H9 (cell line): ENCODE measurements around the gene HMX1. TPM values are rescaled to one million over a fixed set of nuclear protein-coding genes. Genes with fewer than 3 reads are reported as not detected.

Experiments used
- DNase-seq: peaks from one replicate; pipeline ENCODE4 v3.0.0-alpha.2; 2017
- H2AFZ ChIP-seq: one replicate; pipeline ENCODE4 v1.6.1; 2013; ENCODE audit warnings: mild to moderate bottlenecking, low read length, control low read depth, moderate library complexity
- H2AK5ac ChIP-seq: 2 replicates; pipeline ENCODE4 v1.6.1; 2013; ENCODE audit warnings: low read length, control low read depth, mixed read lengths; ENCODE audit not compliant: insufficient read length
- H2BK120ac ChIP-seq: one replicate; pipeline ENCODE4 v1.6.1; 2013; ENCODE audit warnings: low read depth, mild to moderate bottlenecking, low read length, control low read depth, inconsistent platforms; ENCODE audit not compliant: poor library complexity, severe bottlenecking
- H2BK12ac ChIP-seq: 2 replicates; pipeline ENCODE4 v1.6.1; 2013; ENCODE audit warnings: low read length, control low read depth, mixed read lengths, low read depth; ENCODE audit not compliant: insufficient read length
- H2BK15ac ChIP-seq: 2 replicates; pipeline ENCODE4 v1.6.1; 2013; ENCODE audit warnings: low read depth, low read length, control low read depth
- H2BK20ac ChIP-seq: one replicate; pipeline ENCODE4 v1.6.1; 2013; ENCODE audit warnings: low read depth, mild to moderate bottlenecking, low read length, control low read depth, inconsistent platforms; ENCODE audit not compliant: poor library complexity, severe bottlenecking
- H2BK5ac ChIP-seq: 2 replicates; pipeline ENCODE4 v1.6.1; 2013; ENCODE audit warnings: low read length, control low read depth, mixed read lengths; ENCODE audit not compliant: insufficient read length
- H3K14ac ChIP-seq: 2 replicates; pipeline ENCODE4 v1.6.1; 2013; ENCODE audit warnings: low read length, control low read depth; ENCODE audit not compliant: insufficient read depth
- H3K18ac ChIP-seq: 2 replicates; pipeline ENCODE4 v1.6.1; 2013; ENCODE audit warnings: low read depth, mild to moderate bottlenecking, mixed read lengths, low read length, control low read depth; ENCODE audit not compliant: insufficient read length
- H3K23ac ChIP-seq: 2 replicates; pipeline ENCODE4 v1.6.1; 2013; ENCODE audit warnings: low read length, control low read depth, mixed read lengths, low read depth; ENCODE audit not compliant: insufficient read length
- H3K23me2 ChIP-seq: 2 replicates; pipeline ENCODE4 v1.6.1; 2013; ENCODE audit warnings: low read depth, mild to moderate bottlenecking, mixed read lengths, low read length, control low read depth; ENCODE audit not compliant: insufficient read length, poor library complexity, severe bottlenecking
- H3K27ac ChIP-seq: 2 replicates; pipeline ENCODE4 v1.5.1; 2013; ENCODE audit warnings: low read length, control low read depth, mixed read lengths, low read depth; ENCODE audit not compliant: insufficient read length
- H3K27me3 ChIP-seq: 2 replicates; pipeline ENCODE4 v1.6.1; 2013; ENCODE audit warnings: low read length, control low read depth, inconsistent platforms; ENCODE audit not compliant: insufficient read depth
- H3K4ac ChIP-seq: 2 replicates; pipeline ENCODE4 v1.6.1; 2013; ENCODE audit warnings: low read depth, mild to moderate bottlenecking, control low read depth, inconsistent platforms, low read length, moderate library complexity
- H3K4me1 ChIP-seq: 2 replicates; pipeline ENCODE4 v1.6.1; 2013; ENCODE audit warnings: low read length, control low read depth, inconsistent platforms; ENCODE audit not compliant: insufficient read depth
- H3K4me2 ChIP-seq: 2 replicates; pipeline ENCODE4 v1.6.1; 2013; ENCODE audit warnings: low read length, control low read depth, mixed read lengths; ENCODE audit not compliant: insufficient read length, insufficient read depth
- H3K56ac ChIP-seq: 2 replicates; pipeline ENCODE4 v1.6.1; 2013; ENCODE audit warnings: low read depth, mild to moderate bottlenecking, mixed read lengths, low read length, control low read depth; ENCODE audit not compliant: insufficient read length
- H3K79me1 ChIP-seq: 2 replicates; pipeline ENCODE4 v1.6.1; 2013; ENCODE audit warnings: low read depth, mild to moderate bottlenecking, moderate library complexity, low read length, control low read depth, inconsistent platforms; ENCODE audit not compliant: insufficient read depth, poor library complexity, severe bottlenecking
- H3K79me2 ChIP-seq: 2 replicates; pipeline ENCODE4 v1.6.1; 2013; ENCODE audit warnings: low read length, control low read depth, inconsistent platforms; ENCODE audit not compliant: insufficient read depth
- H3K9ac ChIP-seq: 2 replicates; pipeline ENCODE4 v1.6.1; 2013; ENCODE audit warnings: low read length, control low read depth, mixed read lengths; ENCODE audit not compliant: insufficient read length; ENCODE audit errors: extremely low read depth
- H3K9me3 ChIP-seq: one replicate; pipeline ENCODE4 v1.6.1; 2013; ENCODE audit warnings: low read depth, low read length, inconsistent platforms; ENCODE audit not compliant: control insufficient read depth
- H3T11ph ChIP-seq: one replicate; pipeline ENCODE4 v1.6.1; 2013; ENCODE audit warnings: mild to moderate bottlenecking, low read length, control low read depth, inconsistent platforms
- H4K20me1 ChIP-seq: one replicate; pipeline ENCODE4 v1.6.1; 2013; ENCODE audit not compliant: control insufficient read depth, insufficient read length, insufficient read depth
- H4K5ac ChIP-seq: 2 replicates; pipeline ENCODE4 v1.6.1; 2013; ENCODE audit warnings: low read depth, mild to moderate bottlenecking, mixed read lengths, low read length, control low read depth; ENCODE audit not compliant: insufficient read length
- H4K8ac ChIP-seq: replicated peaks from 2 replicates; pipeline ENCODE4 v1.6.1; 2013; ENCODE audit warnings: low read length, control low read depth, mixed read lengths, low read depth; ENCODE audit not compliant: insufficient read length
- H4K91ac ChIP-seq: 2 replicates; pipeline ENCODE4 v1.6.1; 2013; ENCODE audit warnings: low read depth, mild to moderate bottlenecking, moderate library complexity, mixed read lengths, low read length, control low read depth; ENCODE audit not compliant: insufficient read length
- H3K27ac Mint-ChIP-seq, 3 experiments: 2 replicates in 2 of 3; 3 replicates in 1 of 3; pipeline ENCODE4 v1.8.0; 2020 to 2021; ENCODE audit warnings: mixed read lengths in 3 of 3, mild to moderate bottlenecking in 1 of 3, moderate library complexity in 1 of 3
- H3K27me3 Mint-ChIP-seq: 2 replicates; pipeline ENCODE4 v1.8.0; 2021; ENCODE audit warnings: low read depth, mild to moderate bottlenecking, moderate library complexity, mixed read lengths
- H3K36me3 Mint-ChIP-seq, 3 experiments: 2 replicates in 2 of 3; 3 replicates in 1 of 3; pipeline ENCODE4 v1.8.0; 2020 to 2021; ENCODE audit warnings: low read depth in 3 of 3, mixed read lengths in 3 of 3; ENCODE audit not compliant: insufficient read depth in 1 of 3
- H3K4me1 Mint-ChIP-seq, 2 experiments: 2 replicates each; pipeline ENCODE4 v1.8.0; 2020; ENCODE audit warnings: mixed read lengths in 2 of 2
- H3K4me3 Mint-ChIP-seq, 2 experiments: 2 replicates in 1 of 2; 3 replicates in 1 of 2; pipeline ENCODE4 v1.8.0; 2020 to 2021; ENCODE audit warnings: mild to moderate bottlenecking in 2 of 2, mixed read lengths in 2 of 2, moderate library complexity in 1 of 2
- H3K9me3 Mint-ChIP-seq, 2 experiments: 2 replicates in 1 of 2; 3 replicates in 1 of 2; pipeline ENCODE4 v1.8.0; 2020; ENCODE audit warnings: mild to moderate bottlenecking in 2 of 2, mixed read lengths in 2 of 2, moderate library complexity in 1 of 2
- WGBS: extraction: QIAGEN DNeasy Blood & Tissue Kit; methylation state at CpG from one replicate; pipeline ENCODE4 v1.1.7; 2013; ENCODE audit warnings: missing lambda C conversion rate, low lambda C conversion rate, mixed read lengths; ENCODE audit not compliant: insufficient read length; ENCODE audit errors: extremely low coverage; 5-methylcytosine and 5-hydroxymethylcytosine counted together
- total RNA-seq: library from RNA; stranded (reverse); gene quantifications from 2 replicates; pipeline ENCODE4 v1.2.1, GENCODE V29; 2021
- TF ChIP-seq, protein P1 (sequence below): fragments of 200-600 bp; sonication (generic); conservative IDR thresholded peaks from 3 replicates; pipeline ENCODE4 v1.8.0; 2021; ENCODE audit warnings: antibody characterized with exemption, mild to moderate bottlenecking

Gene HMX1
- total RNA-seq, 1 experiment from 2014 or later, result 0.26 TPM

DNA sequence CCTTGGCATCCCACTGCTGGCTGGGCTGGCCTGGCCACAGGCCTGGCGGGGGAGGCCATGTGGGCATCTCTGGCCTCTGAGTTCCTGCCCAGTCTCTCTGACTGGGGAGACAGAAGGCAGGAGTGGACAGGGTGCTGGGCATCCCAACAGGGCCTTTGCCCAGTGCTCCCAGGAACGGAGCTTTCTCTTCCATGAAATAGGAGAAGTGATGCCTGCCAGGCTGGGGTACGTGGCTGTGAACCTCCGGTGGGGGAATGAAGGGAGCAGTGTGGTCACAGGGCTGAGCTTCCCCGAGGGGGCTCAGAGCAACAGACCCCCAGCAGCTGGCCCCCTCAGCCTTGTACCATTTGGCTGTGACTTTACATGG, 40.4 kb upstream of the HMX1 start:
- H3K27ac ChIP-seq, result no peak overlapping the region
- Mint-ChIP-seq H3K4me1 (no peaks in the 10 kb centered on the region), H3K36me3 (no peaks in the 10 kb centered on the region), H3K9me3 (no peaks in the 10 kb centered on the region), H3K27me3 (peaks cover 34% of the 10 kb centered on the region), H3K27ac (no peak overlapping the region), H3K4me3 (no peak overlapping the region)
- no peak overlapping the region for H3K4ac ChIP-seq
- no peak overlapping the region for H3K4me2 ChIP-seq
- no peak overlapping the region for H3T11ph ChIP-seq
- TF ChIP-seq, protein P1, sequence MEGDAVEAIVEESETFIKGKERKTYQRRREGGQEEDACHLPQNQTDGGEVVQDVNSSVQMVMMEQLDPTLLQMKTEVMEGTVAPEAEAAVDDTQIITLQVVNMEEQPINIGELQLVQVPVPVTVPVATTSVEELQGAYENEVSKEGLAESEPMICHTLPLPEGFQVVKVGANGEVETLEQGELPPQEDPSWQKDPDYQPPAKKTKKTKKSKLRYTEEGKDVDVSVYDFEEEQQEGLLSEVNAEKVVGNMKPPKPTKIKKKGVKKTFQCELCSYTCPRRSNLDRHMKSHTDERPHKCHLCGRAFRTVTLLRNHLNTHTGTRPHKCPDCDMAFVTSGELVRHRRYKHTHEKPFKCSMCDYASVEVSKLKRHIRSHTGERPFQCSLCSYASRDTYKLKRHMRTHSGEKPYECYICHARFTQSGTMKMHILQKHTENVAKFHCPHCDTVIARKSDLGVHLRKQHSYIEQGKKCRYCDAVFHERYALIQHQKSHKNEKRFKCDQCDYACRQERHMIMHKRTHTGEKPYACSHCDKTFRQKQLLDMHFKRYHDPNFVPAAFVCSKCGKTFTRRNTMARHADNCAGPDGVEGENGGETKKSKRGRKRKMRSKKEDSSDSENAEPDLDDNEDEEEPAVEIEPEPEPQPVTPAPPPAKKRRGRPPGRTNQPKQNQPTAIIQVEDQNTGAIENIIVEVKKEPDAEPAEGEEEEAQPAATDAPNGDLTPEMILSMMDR, result no peak
- no peaks in the 10 kb centered on the region for H3K9me3 ChIP-seq
- no peak overlapping the region for H4K8ac ChIP-seq
- no peak overlapping the region for H4K5ac ChIP-seq
- no peak overlapping the region for H4K91ac ChIP-seq
- no peaks in the 10 kb centered on the region for H3K27me3 ChIP-seq
- H3K9ac ChIP-seq, result no peak overlapping the region
- H3K79me2 ChIP-seq, result no peaks in the 10 kb centered on the region
- no CpG with 5 or more reads among the region's 5 CpGs for WGBS
- DNase-seq, result no peak
- H3K14ac ChIP-seq, result no peak overlapping the region
- no peaks in the 10 kb centered on the region for H3K79me1 ChIP-seq
- H3K23ac ChIP-seq, result no peak overlapping the region
- no peak overlapping the region for H3K56ac ChIP-seq
- peaks cover 3% of the 10 kb centered on the region for H4K20me1 ChIP-seq
- no peak overlapping the region for H2BK12ac ChIP-seq
- no peak overlapping the region for H2AFZ ChIP-seq
- no peak overlapping the region for H3K18ac ChIP-seq
- H2AK5ac ChIP-seq, result no peak overlapping the region
- no peaks in the 10 kb centered on the region for H3K23me2 ChIP-seq
- no peak overlapping the region for H2BK120ac ChIP-seq
- H2BK5ac ChIP-seq, result no peak overlapping the region
- no peak overlapping the region for H2BK20ac ChIP-seq
- H3K4me1 ChIP-seq, result no peaks in the 10 kb centered on the region
- H2BK15ac ChIP-seq, result no peak overlapping the region
